Smooth muscle cell (in vitro differentiated cells): ENCODE data around the gene TERT. TPM values are rescaled to one million over a fixed set of nuclear protein-coding genes. Genes with fewer than 3 reads are reported as not detected.

Experiments
- DNase-seq: peaks from one replicate; lab custom pipeline; 2025; ENCODE audit not compliant: unreplicated experiment; lab: John Stamatoyannopoulos, UW
- H2AFZ ChIP-seq: fragments of 200-600 bp; sonication (generic); 2 replicates; pipeline ENCODE4 v1.6.0; 2016; ENCODE audit warnings: antibody characterized with exemption, low read depth, mild to moderate bottlenecking
- H3F3A ChIP-seq: fragments of 200-600 bp; sonication (generic); 2 replicates; pipeline ENCODE4 v1.6.0; 2017; ENCODE audit warnings: antibody characterized with exemption, low read depth
- H3K27ac ChIP-seq: fragments of 200-600 bp; sonication (generic); 2 replicates; pipeline ENCODE4 v1.5.1; 2016; ENCODE audit warnings: low read depth, mild to moderate bottlenecking
- H3K27me3 ChIP-seq: fragments of 200-600 bp; sonication (generic); 2 replicates; pipeline ENCODE4 v1.6.1; 2016; ENCODE audit warnings: low read depth, mild to moderate bottlenecking
- H3K36me3 ChIP-seq: fragments of 200-600 bp; sonication (generic); 2 replicates; pipeline ENCODE4 v1.5.1; 2016; ENCODE audit warnings: low read depth
- H3K4me1 ChIP-seq: fragments of 200-600 bp; sonication (generic); 2 replicates; pipeline ENCODE4 v1.5.1; 2016; ENCODE audit warnings: low read depth
- H3K4me2 ChIP-seq: fragments of 200-600 bp; sonication (generic); 2 replicates; pipeline ENCODE4 v1.6.0; 2016; ENCODE audit warnings: mild to moderate bottlenecking
- H3K4me3 ChIP-seq: fragments of 200-600 bp; sonication (generic); 2 replicates; pipeline ENCODE4 v1.5.1; 2016; ENCODE audit warnings: mild to moderate bottlenecking
- H3K79me2 ChIP-seq: fragments of 200-600 bp; sonication (generic); 2 replicates; pipeline ENCODE4 v1.6.0; 2016; ENCODE audit warnings: low read depth, mild to moderate bottlenecking
- H3K9ac ChIP-seq: fragments of 200-600 bp; sonication (generic); 2 replicates; pipeline ENCODE4 v1.6.0; 2016; ENCODE audit warnings: low read depth
- H3K9me3 ChIP-seq: fragments of 200-600 bp; sonication (generic); replicated peaks from 2 replicates; pipeline ENCODE4 v1.5.1; 2016; ENCODE audit warnings: low read depth
- H4K20me1 ChIP-seq: fragments of 200-600 bp; sonication (generic); 2 replicates; pipeline ENCODE4 v1.6.0; 2016; ENCODE audit warnings: low read depth
- WGBS: methylation state at CpG from one replicate; pipeline ENCODE4 v1.1.7; 2016; ENCODE audit warnings: low lambda C conversion rate; 5-methylcytosine and 5-hydroxymethylcytosine counted together
- polyA plus RNA-seq: library from polyadenylated mRNA; unstranded; fragments of >200 nt; fragmentation: Nextera tagmentation; extraction: Ambion mirVana; gene quantifications from 2 replicates; pipeline ENCODE4 v1.2.1, GENCODE V29; 2016
- total RNA-seq: library from RNA; depleted of rRNA; stranded (reverse); fragments of >200 nt; gene quantifications from 2 replicates; pipeline ENCODE4 v1.2.3, GENCODE V29; 2014
- TF ChIP-seq, protein P1 (sequence below): fragments of 200-600 bp; sonication (generic); IDR thresholded peaks from 2 replicates; pipeline ENCODE4 v1.5.1; 2017; ENCODE audit warnings: borderline replicate concordance, mild to moderate bottlenecking, antibody characterized with exemption; ENCODE audit not compliant: insufficient read depth, poor library complexity, severe bottlenecking

TERT gene
- total and polyA plus RNA-seq, 2 experiments from 2014 or later, result not detected

DNA sequence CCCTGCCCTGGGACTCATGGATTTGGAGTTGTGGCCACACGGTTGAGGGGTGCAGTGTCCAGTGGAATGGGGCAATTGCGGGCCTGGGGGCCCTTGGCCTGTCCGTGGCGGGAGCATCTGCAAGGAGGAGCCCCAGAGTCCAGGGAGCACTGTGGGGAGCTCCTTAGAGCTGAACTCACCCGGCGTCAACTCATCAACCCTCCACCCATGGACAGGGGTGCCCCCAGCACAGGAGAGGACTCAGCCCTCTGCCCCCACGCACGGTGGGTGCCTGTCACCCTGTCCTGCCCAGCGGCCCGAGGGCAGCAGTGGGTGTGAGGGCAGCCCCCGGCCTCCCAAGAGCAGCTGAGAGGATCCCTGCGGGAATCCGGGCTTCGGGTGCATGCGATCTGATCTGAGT lies 70.2 kb downstream of the TERT start:
- WGBS, result 94% methylated on average over 15 of the region's 15 CpGs
- Histone ChIP-seq H3K27ac (no peak overlapping the region), H3K9me3 (no peaks in the 10 kb centered on the region), H3K27me3 (no peaks in the 10 kb centered on the region), H3K79me2 (no peaks in the 10 kb centered on the region), H3F3A (no peaks in the 10 kb centered on the region), H3K9ac (no peak overlapping the region), H2AFZ (no peak overlapping the region), H3K4me3 (no peak overlapping the region), H4K20me1 (no peaks in the 10 kb centered on the region), H3K4me1 (no peaks in the 10 kb centered on the region), H3K36me3 (no peaks in the 10 kb centered on the region), H3K4me2 (no peak overlapping the region)
- TF ChIP-seq, protein P1, sequence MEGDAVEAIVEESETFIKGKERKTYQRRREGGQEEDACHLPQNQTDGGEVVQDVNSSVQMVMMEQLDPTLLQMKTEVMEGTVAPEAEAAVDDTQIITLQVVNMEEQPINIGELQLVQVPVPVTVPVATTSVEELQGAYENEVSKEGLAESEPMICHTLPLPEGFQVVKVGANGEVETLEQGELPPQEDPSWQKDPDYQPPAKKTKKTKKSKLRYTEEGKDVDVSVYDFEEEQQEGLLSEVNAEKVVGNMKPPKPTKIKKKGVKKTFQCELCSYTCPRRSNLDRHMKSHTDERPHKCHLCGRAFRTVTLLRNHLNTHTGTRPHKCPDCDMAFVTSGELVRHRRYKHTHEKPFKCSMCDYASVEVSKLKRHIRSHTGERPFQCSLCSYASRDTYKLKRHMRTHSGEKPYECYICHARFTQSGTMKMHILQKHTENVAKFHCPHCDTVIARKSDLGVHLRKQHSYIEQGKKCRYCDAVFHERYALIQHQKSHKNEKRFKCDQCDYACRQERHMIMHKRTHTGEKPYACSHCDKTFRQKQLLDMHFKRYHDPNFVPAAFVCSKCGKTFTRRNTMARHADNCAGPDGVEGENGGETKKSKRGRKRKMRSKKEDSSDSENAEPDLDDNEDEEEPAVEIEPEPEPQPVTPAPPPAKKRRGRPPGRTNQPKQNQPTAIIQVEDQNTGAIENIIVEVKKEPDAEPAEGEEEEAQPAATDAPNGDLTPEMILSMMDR, result no peak
- no peak for DNase-seq

DNA sequence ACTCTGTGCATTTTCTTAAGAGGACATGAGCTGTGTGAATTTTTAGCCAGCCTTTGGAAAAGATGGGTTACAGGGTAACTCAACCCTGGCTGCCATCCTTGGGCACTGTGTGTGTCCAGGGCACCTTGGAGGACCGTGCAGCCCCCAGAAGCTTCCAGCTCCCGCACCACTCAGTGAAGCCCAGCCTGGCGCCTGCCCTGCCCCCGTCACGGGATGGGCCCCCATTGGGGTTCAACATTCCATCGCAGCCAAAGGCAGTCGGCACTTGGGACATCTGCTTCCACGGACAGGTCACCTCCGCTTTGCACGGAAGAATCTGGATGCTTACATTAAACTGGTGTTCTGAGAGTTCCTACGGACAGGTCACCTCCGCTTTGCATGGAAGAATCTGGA lies 71.6 kb downstream of the TERT start:
- no peaks in the 10 kb centered on the region for H3K27me3 ChIP-seq
- H3K9me3 ChIP-seq, result no peaks in the 10 kb centered on the region
- no peaks in the 10 kb centered on the region for H3K36me3 ChIP-seq
- H3K4me3 ChIP-seq, result no peak overlapping the region
- WGBS, result 93% methylated on average over 12 of the region's 12 CpGs
- no peaks in the 10 kb centered on the region for H3F3A ChIP-seq
- no peak overlapping the region for H3K27ac ChIP-seq
- H4K20me1 ChIP-seq, result no peaks in the 10 kb centered on the region
- H3K79me2 ChIP-seq, result no peaks in the 10 kb centered on the region
- no peaks in the 10 kb centered on the region for H3K4me1 ChIP-seq
- DNase-seq, result no peak
- H3K9ac ChIP-seq, result no peak overlapping the region
- H3K4me2 ChIP-seq, result no peak overlapping the region
- H2AFZ ChIP-seq, result no peak overlapping the region
- TF ChIP-seq, protein P1, result no peak

DNA sequence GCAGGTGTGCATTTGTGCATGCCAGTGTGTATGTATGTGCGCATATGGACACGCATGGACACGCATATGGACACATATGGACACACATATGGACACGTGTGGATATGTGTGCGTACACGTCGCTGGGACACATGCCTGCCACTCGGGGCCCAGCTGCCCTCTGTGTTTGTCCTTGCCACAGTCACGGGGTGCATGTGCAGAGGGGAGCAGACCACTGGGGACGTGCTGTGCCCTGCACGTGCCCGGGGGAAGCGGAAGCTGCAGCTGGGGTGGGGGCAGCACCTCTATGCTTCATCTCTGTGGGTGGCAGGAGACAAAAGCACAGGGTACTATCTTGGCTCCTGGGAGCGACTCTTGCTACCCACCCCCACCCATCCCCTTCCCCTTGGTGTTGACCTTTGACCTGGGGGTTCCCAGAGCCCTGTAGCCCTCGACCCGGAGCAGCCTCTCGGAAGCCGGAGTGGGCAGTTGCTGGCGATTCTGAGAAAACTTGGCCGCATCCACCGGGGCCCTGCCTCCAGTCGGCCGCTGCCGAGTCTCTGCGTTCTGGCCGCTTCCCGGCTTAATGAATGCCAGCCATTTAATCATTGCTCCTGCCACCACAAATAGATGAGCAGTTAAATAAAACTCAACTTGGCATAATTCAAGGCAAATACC lies 72.1 kb downstream of the TERT start:
- no peak overlapping the region for H3K9ac ChIP-seq
- no peaks in the 10 kb centered on the region for H3F3A ChIP-seq
- no peaks in the 10 kb centered on the region for H4K20me1 ChIP-seq
- no peak overlapping the region for H3K4me2 ChIP-seq
- H3K36me3 ChIP-seq, result no peaks in the 10 kb centered on the region
- H3K79me2 ChIP-seq, result no peaks in the 10 kb centered on the region
- no peak overlapping the region for H3K27ac ChIP-seq
- no peaks in the 10 kb centered on the region for H3K9me3 ChIP-seq
- TF ChIP-seq, protein P1, result no peak
- WGBS, result 93% methylated on average over 27 of the region's 27 CpGs
- DNase-seq, result no peak
- H3K4me3 ChIP-seq, result no peak overlapping the region
- no peak overlapping the region for H2AFZ ChIP-seq
- H3K27me3 ChIP-seq, result no peaks in the 10 kb centered on the region
- no peaks in the 10 kb centered on the region for H3K4me1 ChIP-seq

DNA sequence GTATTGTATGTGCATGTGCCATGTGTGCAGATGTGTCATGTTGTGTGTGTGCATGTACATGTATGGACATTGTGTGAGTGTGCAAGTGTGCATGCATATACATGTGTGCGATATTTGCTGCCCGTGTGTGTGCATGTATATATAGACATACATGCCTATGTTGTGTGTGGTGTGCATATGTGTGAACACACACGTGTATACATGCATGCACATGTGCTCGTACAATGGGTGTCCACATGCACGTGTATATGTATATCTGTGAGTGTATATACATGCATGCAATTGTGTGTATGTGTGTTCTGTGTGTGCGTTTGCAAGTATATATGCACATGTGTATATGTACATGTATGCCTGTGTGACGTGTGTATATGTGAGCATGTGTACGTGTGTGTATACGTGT lies 72.7 kb downstream of the TERT start:
- no peaks in the 10 kb centered on the region for H3K9me3 ChIP-seq
- 96% methylated on average over 9 of the region's 9 CpGs for WGBS

More for the DNA sequence above, 72.7 kb downstream of the TERT start:
- Histone ChIP-seq H3K27me3 (no peaks in the 10 kb centered on the region), H3K4me2 (no peak overlapping the region), H3K79me2 (no peaks in the 10 kb centered on the region), H4K20me1 (no peaks in the 10 kb centered on the region), H3K4me3 (no peak overlapping the region), H2AFZ (no peak overlapping the region), H3K9ac (no peak overlapping the region), H3K36me3 (no peaks in the 10 kb centered on the region), H3K27ac (no peak overlapping the region), H3K4me1 (no peaks in the 10 kb centered on the region), H3F3A (no peaks in the 10 kb centered on the region)
- no peak for DNase-seq
- TF ChIP-seq, protein P1, result no peak
